Measurements from ENCODE around the gene ELL. TPM values are rescaled to one million over a fixed set of nuclear protein-coding genes. Genes with fewer than 3 reads are reported as not detected.

Gene ELL
- total and polyA plus RNA-seq, 2 experiments from 2014 or later = 11.3 to 20.1 TPM

- peaks cover 3% of the 10 kb centered on the region; the same call in 1 of the 3 replicates for H3K4me1 Mint-ChIP-seq
- DNase-seq (ENCODE audit: low spot score) (no peak), ATAC-seq (no peak)
- Histone ChIP-seq H3K27me3 (ENCODE audit: insufficient read depth) (peaks cover 12% of the 10 kb centered on the region), H3K36me3 (ENCODE audit: insufficient read depth) (no peaks in the 10 kb centered on the region), H3K4me3 (no peak overlapping the region), H2AFZ (no peak overlapping the region), H3K79me2 (replicated peaks; ENCODE audit: insufficient read depth) (no peaks in the 10 kb centered on the region), H3K9me2 (ENCODE audit: insufficient read depth) (no peaks in the 10 kb centered on the region), H3F3A (replicated peaks; ENCODE audit: low read depth) (0 out of 2 replicates have a peak, but pooled peaks cover 12% of the 10 kb centered on the region), H3K4me2 (no peak overlapping the region), H3K4me1 (ENCODE audit: insufficient read depth) (peaks cover 2% of the 10 kb centered on the region; the same call in 1 of the 2 replicates), H3K27ac (ENCODE audit: low read depth) (no peak overlapping the region), H4K20me1 (replicated peaks; ENCODE audit: insufficient read depth) (no peaks in the 10 kb centered on the region)
- H3K36me3 Mint-ChIP-seq (ENCODE audit: low read depth) = peaks cover 11% of the 10 kb centered on the region
- peaks cover 24% of the 10 kb centered on the region for H3K27me3 Mint-ChIP-seq (ENCODE audit: insufficient read depth, low read depth, poor library complexity)
- H3K9me3 Mint-ChIP-seq = no peaks in the 10 kb centered on the region
- TF ChIP-seq CREB1 (CRISPR knock-in tag; IDR thresholded peaks at IDR 0.05; ENCODE audit: low read depth) (no peak), POLR2AphosphoS5 (IDR thresholded peaks at IDR 0.05; ENCODE audit: low read depth) (no peak), JUNB (IDR thresholded peaks at IDR 0.05; ENCODE audit: unreplicated experiment) (no peak), ZNF462 (CRISPR knock-in tag; IDR thresholded peaks at IDR 0.05) (no peak), ZNF114 (CRISPR knock-in tag; IDR thresholded peaks at IDR 0.05) (no peak), ZNF331 (CRISPR knock-in tag; IDR thresholded peaks at IDR 0.05; ENCODE audit: low read depth) (no peak), EZH2 (IDR thresholded peaks at IDR 0.05; ENCODE audit: low read depth, unreplicated experiment) (no peak), EZH2phosphoT487 (IDR thresholded peaks at IDR 0.05; ENCODE audit: unreplicated experiment) (no peak)
- no peak overlapping the region; the same call in 1 of the 2 replicates for H3K27ac Mint-ChIP-seq
- no peak overlapping the region for H3K4me3 Mint-ChIP-seq
Observed at GRCh38 chr19:18393836-18394235, 128.0 kb downstream of the ELL start.
